Measurements from ENCODE around the gene CCDC88C.

CCDC88C gene

DNA sequence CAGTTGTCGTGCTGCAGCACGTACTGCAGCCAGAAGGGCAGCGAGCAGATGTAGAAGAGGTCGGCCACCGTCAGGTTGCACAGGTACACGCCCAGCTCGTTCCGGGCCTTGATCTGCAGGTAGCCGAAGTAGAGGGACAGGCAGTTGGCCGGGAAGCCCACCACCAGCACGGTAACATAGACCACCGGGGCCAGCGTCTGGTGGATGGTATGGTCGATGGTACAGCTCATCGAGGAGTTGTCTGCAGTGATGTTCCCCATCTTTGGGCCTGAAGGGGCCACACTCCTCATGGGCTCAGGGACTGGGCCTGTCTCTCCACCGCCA lies 182.9 kb downstream of the CCDC88C start:
- no peak overlapping the region for H3K4me3 ChIP-seq (ENCODE audit: control insufficient read depth, low read depth, low read length)
- DNase-seq (ENCODE audit: low read depth): no peak
- TF ChIP-seq, protein P1, sequence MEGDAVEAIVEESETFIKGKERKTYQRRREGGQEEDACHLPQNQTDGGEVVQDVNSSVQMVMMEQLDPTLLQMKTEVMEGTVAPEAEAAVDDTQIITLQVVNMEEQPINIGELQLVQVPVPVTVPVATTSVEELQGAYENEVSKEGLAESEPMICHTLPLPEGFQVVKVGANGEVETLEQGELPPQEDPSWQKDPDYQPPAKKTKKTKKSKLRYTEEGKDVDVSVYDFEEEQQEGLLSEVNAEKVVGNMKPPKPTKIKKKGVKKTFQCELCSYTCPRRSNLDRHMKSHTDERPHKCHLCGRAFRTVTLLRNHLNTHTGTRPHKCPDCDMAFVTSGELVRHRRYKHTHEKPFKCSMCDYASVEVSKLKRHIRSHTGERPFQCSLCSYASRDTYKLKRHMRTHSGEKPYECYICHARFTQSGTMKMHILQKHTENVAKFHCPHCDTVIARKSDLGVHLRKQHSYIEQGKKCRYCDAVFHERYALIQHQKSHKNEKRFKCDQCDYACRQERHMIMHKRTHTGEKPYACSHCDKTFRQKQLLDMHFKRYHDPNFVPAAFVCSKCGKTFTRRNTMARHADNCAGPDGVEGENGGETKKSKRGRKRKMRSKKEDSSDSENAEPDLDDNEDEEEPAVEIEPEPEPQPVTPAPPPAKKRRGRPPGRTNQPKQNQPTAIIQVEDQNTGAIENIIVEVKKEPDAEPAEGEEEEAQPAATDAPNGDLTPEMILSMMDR (IDR thresholded peaks at IDR 0.05; ENCODE audit: control insufficient read depth, insufficient read depth, low read depth, low read length, missing control alignments): no peak

DNA sequence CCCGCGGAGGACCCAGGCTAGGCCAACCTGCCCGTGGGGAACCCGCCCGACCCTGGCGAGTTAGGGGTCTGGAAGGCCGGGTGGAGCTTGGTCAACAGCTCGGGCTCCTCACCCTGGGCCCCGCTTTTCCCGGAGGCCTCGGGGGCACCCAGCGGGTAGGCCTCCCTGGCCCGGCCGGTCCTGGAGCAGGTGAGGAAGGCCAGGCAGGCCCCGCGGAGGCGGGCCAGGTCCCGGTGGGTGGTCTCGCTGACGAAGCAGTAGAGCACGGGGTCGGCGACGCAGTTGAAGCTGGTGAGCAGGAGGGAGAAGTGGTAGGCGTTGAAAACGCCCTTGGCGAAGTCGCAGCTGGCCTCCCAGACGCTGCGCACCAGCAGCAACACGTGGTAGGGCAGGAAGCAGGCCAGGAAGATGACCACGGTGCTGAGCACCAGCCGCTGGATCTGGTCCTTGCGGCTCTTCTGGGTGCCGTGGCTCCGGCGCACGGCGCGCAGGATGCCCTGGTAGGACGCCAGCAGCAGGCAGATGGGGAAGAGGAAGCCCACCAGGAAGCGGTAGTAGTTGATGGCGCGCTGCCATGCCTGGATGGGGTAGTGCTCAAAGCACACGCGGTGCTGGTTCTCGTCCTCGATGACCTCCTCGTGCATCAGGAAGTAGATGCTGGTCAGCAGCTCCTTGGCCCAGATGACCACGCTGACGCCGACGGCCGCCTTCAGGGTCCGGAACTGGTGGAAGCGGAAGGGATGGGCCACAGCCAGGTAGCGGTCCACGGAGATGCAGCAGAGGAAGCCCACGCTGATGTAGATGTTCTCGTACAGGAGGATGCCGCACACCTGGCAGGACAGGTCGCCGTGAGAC lies 183.5 kb downstream of the CCDC88C start:
- TF ChIP-seq, protein P1 (IDR thresholded peaks at IDR 0.05; ENCODE audit: control insufficient read depth, insufficient read depth, low read depth, low read length, missing control alignments): no peak
- H3K4me3 ChIP-seq (ENCODE audit: control insufficient read depth, low read depth, low read length): no peak overlapping the region
- DNase-seq (ENCODE audit: low read depth): no peak

DNA sequence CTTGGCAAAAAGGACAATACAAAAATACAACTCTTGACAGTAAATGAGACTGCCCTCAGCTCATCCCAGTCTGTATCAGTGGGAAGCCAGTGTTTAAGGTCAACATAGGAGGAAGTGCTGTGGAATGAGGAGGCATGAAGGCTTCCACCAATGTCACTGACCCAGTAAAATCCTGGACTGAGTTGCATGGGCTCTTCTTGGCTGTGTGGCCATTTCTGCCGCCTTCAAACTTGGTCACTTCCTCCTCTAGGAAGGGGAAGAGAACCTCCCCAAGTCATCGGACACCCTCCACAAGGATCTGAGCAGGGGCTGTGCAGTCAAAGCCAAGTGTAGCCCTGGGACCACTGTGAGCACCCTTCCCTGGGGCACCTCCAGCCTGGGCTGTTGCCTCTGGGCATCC lies 185.0 kb downstream of the CCDC88C start:
- TF ChIP-seq, protein P1 (IDR thresholded peaks at IDR 0.05; ENCODE audit: control insufficient read depth, insufficient read depth, low read depth, low read length, missing control alignments): no peak
- H3K4me3 ChIP-seq (ENCODE audit: control insufficient read depth, low read depth, low read length): no peak overlapping the region
- no peak for DNase-seq (ENCODE audit: low read depth)

DNA sequence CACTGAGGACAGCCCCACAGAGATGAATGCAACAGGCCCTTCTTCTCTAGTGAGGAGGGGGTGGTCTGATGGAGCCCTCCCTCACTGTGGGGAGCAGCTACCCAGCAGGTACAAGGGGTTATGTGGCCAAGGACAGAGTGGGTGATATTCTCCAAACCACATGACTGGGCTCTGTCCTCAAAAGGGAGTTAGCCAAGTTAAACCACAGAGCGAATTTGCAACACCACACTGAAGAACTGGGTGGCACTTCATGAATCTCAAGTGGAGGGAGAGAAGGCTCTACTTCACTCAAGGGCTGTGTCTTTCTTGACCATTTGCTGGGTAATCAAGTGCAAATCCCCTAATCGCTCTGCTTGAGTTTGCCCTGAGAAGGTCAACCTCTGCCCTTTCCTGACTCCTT lies 185.6 kb downstream of the CCDC88C start:
- no peak overlapping the region for H3K4me3 ChIP-seq (ENCODE audit: control insufficient read depth, low read depth, low read length)
- no peak for DNase-seq (ENCODE audit: low read depth)
- TF ChIP-seq, protein P1 (IDR thresholded peaks at IDR 0.05; ENCODE audit: control insufficient read depth, insufficient read depth, low read depth, low read length, missing control alignments): no peak

DNA sequence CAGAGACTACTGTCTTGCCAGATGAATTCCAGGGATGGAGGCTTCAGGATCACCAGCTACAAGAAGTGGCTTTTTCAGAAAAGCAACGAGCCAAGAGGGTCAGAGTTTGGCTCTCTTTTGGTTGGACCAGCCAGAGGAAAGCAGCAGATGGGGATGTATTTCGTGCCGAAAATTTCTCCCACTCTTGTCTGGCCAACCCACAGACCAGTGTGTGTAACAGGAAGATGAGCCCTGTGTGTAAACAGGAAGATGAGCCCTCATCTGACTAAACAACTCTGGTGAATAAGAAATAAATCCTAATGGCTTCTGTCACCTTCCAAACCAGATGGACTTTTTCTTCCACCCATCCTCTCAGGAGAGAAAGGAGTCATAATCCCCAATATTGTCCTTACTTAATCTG lies 186.2 kb downstream of the CCDC88C start:
- H3K4me3 ChIP-seq (ENCODE audit: control insufficient read depth, low read depth, low read length): no peak overlapping the region
- TF ChIP-seq, protein P1 (IDR thresholded peaks at IDR 0.05; ENCODE audit: control insufficient read depth, insufficient read depth, low read depth, low read length, missing control alignments): no peak
- no peak for DNase-seq (ENCODE audit: low read depth)

DNA sequence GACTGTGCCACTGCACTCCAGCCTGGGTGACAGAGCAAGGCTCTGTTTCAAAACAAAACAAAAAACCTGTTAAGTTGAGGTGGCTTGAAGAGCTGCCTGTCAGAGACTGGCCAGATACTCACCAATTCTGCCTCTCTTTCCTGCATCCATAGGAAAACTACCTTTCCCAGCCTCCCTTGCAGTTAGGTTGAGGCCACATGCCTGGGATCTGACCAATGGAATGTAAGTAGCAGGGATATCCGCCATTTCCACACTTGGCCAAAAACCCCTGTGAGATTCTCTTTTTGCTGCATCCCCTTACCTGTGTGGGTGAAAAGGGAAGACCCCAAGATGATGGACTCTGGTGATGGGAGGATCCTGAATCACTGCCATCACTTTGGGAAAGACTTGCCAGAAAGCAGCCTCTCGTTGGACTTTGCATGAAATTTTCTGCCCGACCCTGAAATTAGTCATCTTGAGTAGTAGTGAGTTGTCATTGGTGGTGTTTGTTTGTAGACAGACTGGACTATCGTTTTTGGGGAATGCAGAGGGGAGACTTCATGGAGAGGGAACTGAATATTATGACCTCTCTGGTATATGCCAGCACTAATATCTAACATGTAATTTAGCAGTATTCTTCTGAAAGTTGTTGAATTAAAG lies 187.1 kb downstream of the CCDC88C start:
- H3K4me3 ChIP-seq (ENCODE audit: control insufficient read depth, low read depth, low read length): no peak overlapping the region
- DNase-seq (ENCODE audit: low read depth): no peak
- TF ChIP-seq, protein P1 (IDR thresholded peaks at IDR 0.05; ENCODE audit: control insufficient read depth, insufficient read depth, low read depth, low read length, missing control alignments): no peak

Data from AG09309 (cell line).